ENCODE measurements around the gene SNX14. TPM values are rescaled to one million over a fixed set of nuclear protein-coding genes. Genes with fewer than 3 reads are reported as not detected.

The SNX14 gene
- total RNA-seq: 10 to 100 TPM; 41.8 to 68.6 TPM

GRCh38 chr6:85593438-85594196 is at the start of gene SNX14:
SNX14 (minus strand) TSS chr6:85593858; CDS start chr6:85593718, 140 bp downstream.
- no peaks in the 10 kb centered on the region for H3K27me3 ChIP-seq
- H3K27ac ChIP-seq: peak within 1 kb of the TSS; percentile 88 to 98 (median 97)
- 0% methylated on average over 12 to 47 of the region's 82 CpGs for WGBS, 2 donors
- H3K4me3 ChIP-seq: peak within 1 kb of the TSS; percentile 54 to 67
- intact Hi-C loops (cut with DNase I): no loop called here
- ATAC-seq (peak; percentile 95), DNase-seq (peak; percentile 96 to 97 (median 97))
- peaks cover 30% of the 10 kb centered on the region for H3K4me1 ChIP-seq
- H3K36me3 ChIP-seq (replicated peaks in 1 of 2; ENCODE audit: insufficient read depth in 1 of 2, low read depth in 2 of 2): no peaks in the 10 kb centered on the region
- TF ChIP-seq POLR2A (IDR thresholded peaks at IDR 0.05): peak; percentile 95 to 97 (median 95)
- TF ChIP-seq CTCF (IDR thresholded peaks at IDR 0.05): peak in 4 of 7 experiments; percentile 24 to 37 (median 34)
- H3K9me3 ChIP-seq: no peaks in the 10 kb centered on the region

- Histone ChIP-seq H3K36me3 (replicated peaks in 1 of 2; ENCODE audit: insufficient read depth in 1 of 2, low read depth in 2 of 2) (no peaks in the 10 kb centered on the region), H3K27me3 (no peaks in the 10 kb centered on the region), H3K4me1 (peaks cover 42% of the 10 kb centered on the region), H3K4me3 (peak within 1 kb of the TSS; percentile 73 to 94), H3K27ac (peak within 1 kb of the TSS; percentile 97 to 100 (median 99)), H3K9me3 (no peaks in the 10 kb centered on the region)
- intact Hi-C loops (cut with DNase I): no loop called here
- TF ChIP-seq POLR2A (IDR thresholded peaks at IDR 0.05): peak; percentile 96 to 99 (median 99)
- no peak for TF ChIP-seq CTCF (IDR thresholded peaks at IDR 0.05)
- peak; percentile 98 to 99 (median 99) for DNase-seq
- WGBS, 2 donors: 1% methylated on average over 58 to 71 of the region's 76 CpGs
- peak; percentile 85 for ATAC-seq
Observed at GRCh38 chr6:85642774-85643536, 49.3 kb upstream of the SNX14 start, which contains the start of gene SYNCRIP. SYNCRIP (minus strand) TSS chr6:85642886; CDS start chr6:85641439, 1,447 bp downstream.

GRCh38 chr6:85641897-85642773 is 48.5 kb upstream of the SNX14 start:
- intact Hi-C loops (cut with DNase I): no loop called here
- peak in 4 of 7 experiments; percentile 6 to 38 (median 23) for TF ChIP-seq CTCF (IDR thresholded peaks at IDR 0.05)
- peak in 1 of 3 donors; percentile 13 for TF ChIP-seq POLR2A (IDR thresholded peaks at IDR 0.05)
- Histone ChIP-seq H3K9me3 (no peaks in the 10 kb centered on the region), H3K36me3 (replicated peaks in 1 of 2; ENCODE audit: insufficient read depth in 1 of 2, low read depth in 2 of 2) (peaks cover 0 to 3% of the 10 kb centered on the region in 2 donors), H3K4me1 (peaks cover 50% of the 10 kb centered on the region), H3K27ac (peak overlapping the region; percentile 97 to 100 (median 98)), H3K4me3 (peak overlapping the region; percentile 73 to 94), H3K27me3 (no peaks in the 10 kb centered on the region)
- WGBS, 2 donors: 0% methylated on average over 12 to 74 of the region's 85 CpGs
- ATAC-seq (peak; percentile 3), DNase-seq (peak; percentile 52 to 74 (median 64))

- Histone ChIP-seq H3K27me3 (no peaks in the 10 kb centered on the region), H3K4me1 (peaks cover 50% of the 10 kb centered on the region), H3K9me3 (no peaks in the 10 kb centered on the region), H3K4me3 (peak overlapping the region; percentile 73 to 94), H3K27ac (peak overlapping the region; percentile 97 to 100 (median 98)), H3K36me3 (replicated peaks in 1 of 2; ENCODE audit: insufficient read depth in 1 of 2, low read depth in 2 of 2) (peaks cover 0 to 5% of the 10 kb centered on the region in 2 donors)
- DNase-seq (peak in 2 of 4 donors; percentile 7 to 15), ATAC-seq (no peak)
- intact Hi-C loops (cut with DNase I): no loop called here
- TF ChIP-seq POLR2A (IDR thresholded peaks at IDR 0.05): no peak
- no peak for TF ChIP-seq CTCF (IDR thresholded peaks at IDR 0.05)
- 1% methylated on average over 14 of the region's 14 CpGs for WGBS, 2 donors
Observed at GRCh38 chr6:85641522-85641896, 47.9 kb upstream of the SNX14 start.

Data from body of pancreas (tissue), 4 donors.